ENCODE data around the gene ZC3H12C.
"Not testable (repeated sequence)": the region's sequence is repeated elsewhere in the genome, so short reads cannot be mapped to it uniquely, and the experiment has no call there.

ZC3H12C gene

DNA sequence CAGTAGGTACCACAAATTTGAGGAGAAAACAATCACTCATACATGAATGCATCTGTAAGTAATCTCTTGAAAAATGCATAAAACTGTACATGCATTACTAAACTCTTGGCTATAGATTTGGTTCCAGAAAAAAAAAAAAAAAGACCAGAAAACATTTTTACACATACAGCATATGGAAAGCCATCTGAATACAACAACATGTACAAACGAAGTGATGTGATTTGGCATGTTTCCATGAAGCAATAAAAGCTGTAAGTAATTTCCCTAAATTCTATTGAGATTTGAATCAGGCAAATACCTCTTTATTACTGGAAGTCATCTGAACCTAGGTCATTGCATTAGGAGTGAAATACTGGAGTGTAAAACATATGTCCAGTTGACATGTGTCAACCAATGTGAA is 31.9 kb upstream of the ZC3H12C start:
- Histone ChIP-seq H3K9ac (no peak overlapping the region), H3K4me3 (IDR thresholded peaks at IDR 0.05; ENCODE audit: insufficient read depth, low read depth, low read length) (no peak overlapping the region), H3K79me2 (ENCODE audit: insufficient read depth, low read depth) (no peaks in the 10 kb centered on the region), H3K27ac (no peak overlapping the region), H3K27me3 (ENCODE audit: insufficient read depth, low read depth) (no peaks in the 10 kb centered on the region), H3K36me3 (ENCODE audit: insufficient read depth) (no peaks in the 10 kb centered on the region), H3K4me2 (no peak overlapping the region), H2AFZ (ENCODE audit: low read depth) (no peak overlapping the region), H4K20me1 (ENCODE audit: insufficient read depth) (no peaks in the 10 kb centered on the region), H3K4me1 (ENCODE audit: low read depth, poor library complexity, severe bottlenecking) (no peaks in the 10 kb centered on the region)
- TF ChIP-seq, protein P1, sequence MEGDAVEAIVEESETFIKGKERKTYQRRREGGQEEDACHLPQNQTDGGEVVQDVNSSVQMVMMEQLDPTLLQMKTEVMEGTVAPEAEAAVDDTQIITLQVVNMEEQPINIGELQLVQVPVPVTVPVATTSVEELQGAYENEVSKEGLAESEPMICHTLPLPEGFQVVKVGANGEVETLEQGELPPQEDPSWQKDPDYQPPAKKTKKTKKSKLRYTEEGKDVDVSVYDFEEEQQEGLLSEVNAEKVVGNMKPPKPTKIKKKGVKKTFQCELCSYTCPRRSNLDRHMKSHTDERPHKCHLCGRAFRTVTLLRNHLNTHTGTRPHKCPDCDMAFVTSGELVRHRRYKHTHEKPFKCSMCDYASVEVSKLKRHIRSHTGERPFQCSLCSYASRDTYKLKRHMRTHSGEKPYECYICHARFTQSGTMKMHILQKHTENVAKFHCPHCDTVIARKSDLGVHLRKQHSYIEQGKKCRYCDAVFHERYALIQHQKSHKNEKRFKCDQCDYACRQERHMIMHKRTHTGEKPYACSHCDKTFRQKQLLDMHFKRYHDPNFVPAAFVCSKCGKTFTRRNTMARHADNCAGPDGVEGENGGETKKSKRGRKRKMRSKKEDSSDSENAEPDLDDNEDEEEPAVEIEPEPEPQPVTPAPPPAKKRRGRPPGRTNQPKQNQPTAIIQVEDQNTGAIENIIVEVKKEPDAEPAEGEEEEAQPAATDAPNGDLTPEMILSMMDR (conservative IDR thresholded peaks at IDR 0.05; ENCODE audit: low read depth, low read length), result no peak

- no peaks in the 10 kb centered on the region for H4K20me1 ChIP-seq (ENCODE audit: insufficient read depth)
- no peak overlapping the region for H3K9ac ChIP-seq
- H3K27me3 ChIP-seq (ENCODE audit: insufficient read depth, low read depth), result no peaks in the 10 kb centered on the region
- H3K4me2 ChIP-seq, result no peak overlapping the region
- H3K4me1 ChIP-seq (ENCODE audit: low read depth, poor library complexity, severe bottlenecking), result no peaks in the 10 kb centered on the region
- TF ChIP-seq, protein P1 (conservative IDR thresholded peaks at IDR 0.05; ENCODE audit: low read depth, low read length), result no peak
- H2AFZ ChIP-seq (ENCODE audit: low read depth), result no peak overlapping the region
- H3K79me2 ChIP-seq (ENCODE audit: insufficient read depth, low read depth), result no peaks in the 10 kb centered on the region
- H3K27ac ChIP-seq, result no peak overlapping the region
- no peaks in the 10 kb centered on the region for H3K36me3 ChIP-seq (ENCODE audit: insufficient read depth)
- no peak overlapping the region for H3K4me3 ChIP-seq (IDR thresholded peaks at IDR 0.05; ENCODE audit: insufficient read depth, low read depth, low read length)
These were observed 30.9 kb upstream of the ZC3H12C start for GRCh38 chr11:110062247-110062646.

DNA sequence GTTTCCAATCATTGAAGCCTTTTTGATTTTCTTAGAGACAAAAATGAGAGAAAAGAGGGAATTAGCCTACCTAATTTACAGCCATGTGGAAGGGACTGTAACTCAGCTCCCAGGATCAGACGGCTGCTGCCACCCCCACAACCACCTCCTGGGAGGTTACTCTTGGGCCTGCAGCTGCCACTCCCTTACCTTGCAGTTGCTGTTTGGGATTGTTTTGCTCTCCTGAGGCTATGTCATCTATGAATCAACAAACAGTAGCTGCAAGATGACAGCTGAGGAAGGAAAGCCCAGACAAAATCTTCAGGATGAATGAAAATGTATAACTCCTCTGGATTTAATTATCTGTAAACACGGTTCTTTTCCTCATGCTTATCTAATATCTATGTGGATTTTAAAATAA is 28.0 kb upstream of the ZC3H12C start:
- Histone ChIP-seq H3K4me3 (IDR thresholded peaks at IDR 0.05; ENCODE audit: insufficient read depth, low read depth, low read length) (no peak overlapping the region), H3K4me1 (ENCODE audit: low read depth, poor library complexity, severe bottlenecking) (no peaks in the 10 kb centered on the region), H4K20me1 (ENCODE audit: insufficient read depth) (no peaks in the 10 kb centered on the region), H3K4me2 (no peak overlapping the region), H2AFZ (ENCODE audit: low read depth) (no peak overlapping the region), H3K79me2 (ENCODE audit: insufficient read depth, low read depth) (no peaks in the 10 kb centered on the region), H3K27ac (no peak overlapping the region), H3K27me3 (ENCODE audit: insufficient read depth, low read depth) (no peaks in the 10 kb centered on the region), H3K9ac (no peak overlapping the region), H3K36me3 (ENCODE audit: insufficient read depth) (no peaks in the 10 kb centered on the region)
- TF ChIP-seq, protein P1 (conservative IDR thresholded peaks at IDR 0.05; ENCODE audit: low read depth, low read length), result no peak

GRCh38 chr11:110068001-110068400 is 25.2 kb upstream of the ZC3H12C start:
- H3K27ac ChIP-seq; H3K79me2 ChIP-seq (ENCODE audit: insufficient read depth, low read depth): not testable (repeated sequence)

DNA sequence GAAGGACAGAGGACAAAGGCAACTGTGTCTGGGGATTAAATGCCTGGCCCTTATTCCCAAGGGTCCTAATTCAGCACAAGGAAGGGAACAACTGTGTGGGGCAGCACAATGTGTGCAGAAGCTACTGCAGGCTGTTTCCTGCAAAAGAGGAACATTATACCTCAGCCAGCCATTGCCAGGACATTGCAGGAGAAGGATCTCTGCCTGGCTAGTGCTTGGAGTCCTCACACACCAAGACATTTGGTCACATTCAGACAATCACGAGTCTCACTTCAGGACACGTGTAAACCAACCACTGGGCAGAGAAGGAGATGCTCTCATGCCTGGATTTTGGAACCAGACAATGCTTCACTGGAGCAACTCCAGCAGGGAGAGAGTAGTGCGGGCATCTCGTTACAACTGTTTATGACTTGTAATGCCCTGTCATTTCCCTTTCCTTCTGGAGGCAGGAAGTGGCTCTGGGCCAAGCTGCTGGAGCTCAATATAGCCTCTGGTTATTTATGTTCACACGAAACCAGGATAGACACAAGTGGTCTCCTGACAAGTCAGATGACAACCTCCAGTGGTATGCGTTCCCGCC is 23.9 kb upstream of the ZC3H12C start:
- Histone ChIP-seq H3K79me2 (ENCODE audit: insufficient read depth, low read depth) (no peaks in the 10 kb centered on the region), H3K4me1 (ENCODE audit: low read depth, poor library complexity, severe bottlenecking) (no peaks in the 10 kb centered on the region), H4K20me1 (ENCODE audit: insufficient read depth) (no peaks in the 10 kb centered on the region), H2AFZ (ENCODE audit: low read depth) (no peak overlapping the region), H3K27me3 (ENCODE audit: insufficient read depth, low read depth) (no peaks in the 10 kb centered on the region), H3K9ac (no peak overlapping the region), H3K27ac (no peak overlapping the region), H3K36me3 (ENCODE audit: insufficient read depth) (no peaks in the 10 kb centered on the region), H3K4me3 (IDR thresholded peaks at IDR 0.05; ENCODE audit: insufficient read depth, low read depth, low read length) (no peak overlapping the region), H3K4me2 (no peak overlapping the region)
- TF ChIP-seq, protein P1 (conservative IDR thresholded peaks at IDR 0.05; ENCODE audit: low read depth, low read length), result no peak

More at GRCh38 chr11:110068001-110068400, 25.2 kb upstream of the ZC3H12C start:
- not testable (repeated sequence) for H2AFZ ChIP-seq (ENCODE audit: low read depth); H3K4me3 ChIP-seq (IDR thresholded peaks at IDR 0.05; ENCODE audit: insufficient read depth, low read depth, low read length); H3K36me3 ChIP-seq (ENCODE audit: insufficient read depth); H3K4me2 ChIP-seq; H3K4me1 ChIP-seq (ENCODE audit: low read depth, poor library complexity, severe bottlenecking); H3K9ac ChIP-seq; H3K27me3 ChIP-seq (ENCODE audit: insufficient read depth, low read depth); H4K20me1 ChIP-seq (ENCODE audit: insufficient read depth)

Measured in KMS-11 (cell line).